Activated CD8-positive, alpha-beta T cell treated with anti-CD3 and anti-CD28 coated beads for 36 hours (primary cell): ENCODE results near the gene PLAC1. TPM values are rescaled to one million over a fixed set of nuclear protein-coding genes. Genes with fewer than 3 reads are reported as not detected.

ENCODE experiments used
- ATAC-seq: fragments of 200-7000 bp; cut with Tn5 transposase; one replicate; pipeline ENCODE4 v1.10.0; 2021; ENCODE audit warnings: mild to moderate bottlenecking, moderate library complexity
- CTCF ChIA-PET: fragments of 350-600 bp; sonication (Branson Sonifier 250); formaldehyde crosslinking; loops from one replicate; lab custom pipeline; 2021; ENCODE audit warnings: antibody characterized with exemption; lab: Charles Lee
- POLR2A ChIA-PET: fragments of 350-600 bp; sonication (Branson Sonifier 250); formaldehyde crosslinking; loops from one replicate; lab custom pipeline; 2021; ENCODE audit warnings: antibody characterized with exemption; lab: Charles Lee
- DNase-seq: peaks from one replicate; pipeline ENCODE4 v3.0.0-alpha.2; 2020
- H3K27ac Mint-ChIP-seq: one replicate; pipeline ENCODE4 v1.8.0; 2021; ENCODE audit warnings: mild to moderate bottlenecking, mixed read lengths
- H3K27me3 Mint-ChIP-seq: one replicate; pipeline ENCODE4 v1.8.0; 2021; ENCODE audit warnings: mixed read lengths
- H3K36me3 Mint-ChIP-seq: one replicate; pipeline ENCODE4 v1.8.0; 2021; ENCODE audit warnings: low read depth, mixed read lengths
- H3K4me1 Mint-ChIP-seq: one replicate; pipeline ENCODE4 v1.8.0; 2021; ENCODE audit warnings: low read depth, mixed read lengths
- H3K4me3 Mint-ChIP-seq: one replicate; pipeline ENCODE4 v1.8.0; 2021; ENCODE audit warnings: mild to moderate bottlenecking, moderate library complexity, mixed read lengths
- H3K9me3 Mint-ChIP-seq: one replicate; pipeline ENCODE4 v1.8.0; 2021; ENCODE audit warnings: mixed read lengths
- intact Hi-C: fragments of 100-400 bp; cut with micrococcal nuclease; formaldehyde crosslinking; loops from one replicate; pipeline ENCODE4 v1.10.0; 2022
- total RNA-seq, 2 experiments: library from RNA; stranded (reverse); gene quantifications; one replicate each; pipeline ENCODE4 v1.2.3, GENCODE V29; 2021
- TF ChIP-seq, protein P1 (sequence below): fragments of 200-600 bp; IDR thresholded peaks from one replicate; pipeline ENCODE4 v1.8.0; 2022; ENCODE audit warnings: antibody characterized with exemption, mild to moderate bottlenecking

Gene PLAC1
- total RNA-seq, 2 experiments from 2014 or later: not detected

DNA sequence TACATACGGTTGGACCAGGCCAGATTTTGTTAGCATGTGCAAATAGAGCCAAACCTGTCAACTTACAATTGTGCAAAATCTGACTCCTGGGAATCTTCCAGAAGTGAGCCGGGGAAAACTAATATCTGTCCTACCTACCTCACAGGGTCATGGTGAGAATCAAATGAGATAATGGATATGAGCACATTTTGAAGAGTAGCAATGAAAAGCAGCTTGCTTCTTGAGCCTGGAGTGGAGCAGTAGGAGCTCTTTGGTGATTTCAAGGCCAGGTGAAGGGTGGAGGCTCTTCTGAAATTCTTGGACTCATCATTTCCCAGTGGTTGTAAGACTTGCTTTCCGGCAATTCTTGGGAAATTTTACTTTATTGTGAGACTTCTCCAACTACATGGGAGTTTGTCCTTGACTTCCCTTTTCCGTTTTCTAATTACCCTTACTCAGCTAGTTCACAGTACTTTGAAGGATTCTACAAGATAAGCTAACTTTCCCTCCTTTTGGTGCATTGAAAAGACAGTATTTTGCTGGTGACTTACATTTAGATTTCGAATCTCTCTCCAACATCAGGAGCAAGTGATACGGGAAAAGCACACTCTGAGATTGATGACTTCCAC lies 12.2 kb downstream of the PLAC1 start:
- H3K27me3 Mint-ChIP-seq: peaks cover 5% of the 10 kb centered on the region
- CTCF ChIA-PET: interaction anchor here (1.2 kb wide), 1 partner anchor 24 kb away, joined by 3 read pairs; no protein-coding TSS in a partner anchor
- no peaks in the 10 kb centered on the region for H3K9me3 Mint-ChIP-seq

DNA sequence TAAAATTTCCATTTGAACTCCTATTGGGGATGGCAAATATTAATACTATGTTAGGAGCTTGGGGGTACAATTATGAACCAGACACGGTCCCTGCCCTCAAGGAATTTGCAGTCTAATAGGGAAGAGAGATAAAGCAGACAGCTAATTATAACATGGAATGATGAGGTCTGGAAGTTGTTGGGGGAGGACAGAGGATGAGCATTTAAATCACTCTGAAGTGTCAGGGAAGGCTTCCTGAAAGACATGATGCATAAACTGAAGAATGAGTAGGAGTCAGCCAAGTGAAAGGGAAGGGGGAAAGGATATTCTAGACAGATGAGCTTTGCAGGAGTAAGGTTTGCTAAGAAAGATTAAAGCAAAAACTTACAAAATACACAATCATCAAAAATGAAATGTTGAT lies 15.9 kb downstream of the PLAC1 start:
- ATAC-seq (no peak), DNase-seq (no peak)
- TF ChIP-seq, protein P1, sequence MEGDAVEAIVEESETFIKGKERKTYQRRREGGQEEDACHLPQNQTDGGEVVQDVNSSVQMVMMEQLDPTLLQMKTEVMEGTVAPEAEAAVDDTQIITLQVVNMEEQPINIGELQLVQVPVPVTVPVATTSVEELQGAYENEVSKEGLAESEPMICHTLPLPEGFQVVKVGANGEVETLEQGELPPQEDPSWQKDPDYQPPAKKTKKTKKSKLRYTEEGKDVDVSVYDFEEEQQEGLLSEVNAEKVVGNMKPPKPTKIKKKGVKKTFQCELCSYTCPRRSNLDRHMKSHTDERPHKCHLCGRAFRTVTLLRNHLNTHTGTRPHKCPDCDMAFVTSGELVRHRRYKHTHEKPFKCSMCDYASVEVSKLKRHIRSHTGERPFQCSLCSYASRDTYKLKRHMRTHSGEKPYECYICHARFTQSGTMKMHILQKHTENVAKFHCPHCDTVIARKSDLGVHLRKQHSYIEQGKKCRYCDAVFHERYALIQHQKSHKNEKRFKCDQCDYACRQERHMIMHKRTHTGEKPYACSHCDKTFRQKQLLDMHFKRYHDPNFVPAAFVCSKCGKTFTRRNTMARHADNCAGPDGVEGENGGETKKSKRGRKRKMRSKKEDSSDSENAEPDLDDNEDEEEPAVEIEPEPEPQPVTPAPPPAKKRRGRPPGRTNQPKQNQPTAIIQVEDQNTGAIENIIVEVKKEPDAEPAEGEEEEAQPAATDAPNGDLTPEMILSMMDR: no peak
- no peak overlapping the region for H3K27ac Mint-ChIP-seq
- ChIA-PET POLR2A (interaction anchor here (0.7 kb wide), 1 partner anchor 252 kb away, joined by 3 read pairs; no protein-coding TSS in a partner anchor), CTCF (no interaction called here)
- H3K4me3 Mint-ChIP-seq: no peak overlapping the region
- peaks cover 8% of the 10 kb centered on the region for H3K27me3 Mint-ChIP-seq
- no peaks in the 10 kb centered on the region for H3K36me3 Mint-ChIP-seq
- intact Hi-C loops: no loop called here
- no peaks in the 10 kb centered on the region for H3K4me1 Mint-ChIP-seq
- H3K9me3 Mint-ChIP-seq: no peaks in the 10 kb centered on the region

More for the DNA sequence above, 12.2 kb downstream of the PLAC1 start:
- Mint-ChIP-seq H3K27ac (no peak overlapping the region), H3K4me3 (no peak overlapping the region), H3K36me3 (no peaks in the 10 kb centered on the region), H3K4me1 (no peaks in the 10 kb centered on the region)
- TF ChIP-seq, protein P1: no peak
- intact Hi-C loops: no loop called here
- DNase-seq (no peak), ATAC-seq (no peak)
- POLR2A ChIA-PET: no interaction called here

DNA sequence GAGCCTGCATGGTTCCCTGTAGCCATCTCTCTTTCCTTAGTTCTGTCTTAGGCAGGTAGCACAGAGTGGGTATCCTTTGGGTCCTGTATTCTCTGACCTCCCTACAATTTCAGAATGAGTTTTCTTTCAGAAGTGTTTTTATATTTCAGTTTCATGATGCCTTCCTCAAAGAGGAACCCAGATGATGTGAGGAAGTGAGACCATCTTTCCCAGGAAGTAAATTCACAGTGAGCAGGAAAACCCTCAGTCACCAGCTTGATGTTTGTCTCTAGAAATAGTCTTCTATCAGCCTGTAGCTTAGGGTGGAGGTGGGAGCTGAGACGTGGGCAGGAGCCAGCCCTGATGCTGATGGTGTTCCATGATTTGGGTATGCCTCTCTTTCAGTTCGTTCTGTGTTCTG lies 16.9 kb downstream of the PLAC1 start:
- TF ChIP-seq, protein P1: no peak
- POLR2A ChIA-PET: no interaction called here
- H3K27me3 Mint-ChIP-seq: peaks cover 8% of the 10 kb centered on the region
- no peak overlapping the region for H3K4me3 Mint-ChIP-seq
- no peaks in the 10 kb centered on the region for H3K4me1 Mint-ChIP-seq
- intact Hi-C loops: no loop called here
- CTCF ChIA-PET: no interaction called here
- no peak overlapping the region for H3K27ac Mint-ChIP-seq
- DNase-seq: no peak
- no peak for ATAC-seq
- no peaks in the 10 kb centered on the region for H3K36me3 Mint-ChIP-seq
- no peaks in the 10 kb centered on the region for H3K9me3 Mint-ChIP-seq

DNA sequence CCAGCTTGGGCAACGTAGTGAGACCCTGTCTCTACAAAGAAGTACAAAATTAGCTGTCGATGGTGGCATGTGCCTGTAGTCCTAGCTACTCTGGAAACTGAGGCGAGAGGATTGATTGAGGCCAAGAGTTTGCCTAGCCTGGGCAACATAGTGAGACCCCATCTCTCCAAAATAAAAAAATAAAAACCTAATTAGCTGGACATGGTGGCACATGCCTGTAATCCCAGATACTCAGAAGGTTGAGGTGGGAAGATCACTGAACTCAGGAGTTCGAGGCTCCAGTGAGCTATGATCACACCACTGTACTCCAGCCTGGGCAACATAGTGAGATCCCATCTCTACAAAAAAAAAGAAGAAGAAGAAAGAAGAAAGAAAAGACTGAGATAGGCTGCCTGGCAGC lies 17.4 kb downstream of the PLAC1 start:
- H3K4me3 Mint-ChIP-seq: no peak overlapping the region
- peaks cover 10% of the 10 kb centered on the region for H3K27me3 Mint-ChIP-seq
- no peak overlapping the region for H3K27ac Mint-ChIP-seq
- no peaks in the 10 kb centered on the region for H3K9me3 Mint-ChIP-seq
- no peak for ATAC-seq
- no peaks in the 10 kb centered on the region for H3K4me1 Mint-ChIP-seq
- no peak for DNase-seq
- POLR2A ChIA-PET: no interaction called here
- no peaks in the 10 kb centered on the region for H3K36me3 Mint-ChIP-seq
- CTCF ChIA-PET: no interaction called here
- intact Hi-C loops: no loop called here
- TF ChIP-seq, protein P1: no peak

DNA sequence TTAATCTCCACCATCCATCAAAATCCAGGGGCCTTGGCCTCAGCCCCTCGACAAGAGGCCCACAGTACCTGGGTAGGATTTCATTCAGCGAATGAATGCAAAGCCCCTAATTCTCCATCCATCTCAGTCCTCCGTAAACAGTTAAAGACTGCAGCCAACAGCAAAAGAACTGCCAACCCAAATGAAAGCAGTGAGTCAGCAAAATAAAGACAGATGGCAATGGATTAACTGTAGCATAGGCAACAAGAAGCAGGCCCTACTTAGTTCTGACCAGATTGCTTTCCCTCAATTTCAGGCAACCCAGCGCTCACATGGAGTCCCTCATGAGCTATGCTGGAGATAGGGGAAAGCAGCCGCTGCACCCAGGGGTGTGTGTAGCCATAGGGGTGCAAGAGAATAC lies 21.4 kb downstream of the PLAC1 start:
- POLR2A ChIA-PET: no interaction called here
- intact Hi-C loops: no loop called here
- no peak overlapping the region for H3K27ac Mint-ChIP-seq

More for the DNA sequence above, 21.4 kb downstream of the PLAC1 start:
- Mint-ChIP-seq H3K4me3 (no peak overlapping the region), H3K27me3 (peaks cover 10% of the 10 kb centered on the region), H3K36me3 (no peaks in the 10 kb centered on the region), H3K9me3 (no peaks in the 10 kb centered on the region), H3K4me1 (no peaks in the 10 kb centered on the region)
- CTCF ChIA-PET: no interaction called here
- TF ChIP-seq, protein P1: no peak
- no peak for DNase-seq
- no peak for ATAC-seq
